ENCODE data around the gene CCDC38. TPM values are rescaled to one million over a fixed set of nuclear protein-coding genes. Genes with fewer than 3 reads are reported as not detected.
"Not testable (repeated sequence)": the region's sequence is repeated elsewhere in the genome, so short reads cannot be mapped to it uniquely, and the experiment has no call there.

CCDC38 gene
- total RNA-seq, 1 experiment from 2014 or later = not detected

GRCh38 chr12:95970905-95971304 is 28.5 kb upstream of the CCDC38 start:
- Histone ChIP-seq H3K4me3 (ENCODE audit: low read depth, low read length) (no peak overlapping the region), H3K4me1 (peaks cover 24% of the 10 kb centered on the region), H3K36me3 (ENCODE audit: control insufficient read depth, insufficient read depth, low read length) (no peaks in the 10 kb centered on the region), H3K9me3 (no peaks in the 10 kb centered on the region), H3K27me3 (replicated peaks; ENCODE audit: control insufficient read depth, insufficient read depth, low read length) (no peaks in the 10 kb centered on the region)
- no peak for DNase-seq
- no peak overlapping the region for H3K4me3 Mint-ChIP-seq (ENCODE audit: unreplicated experiment)
- H3K9me3 Mint-ChIP-seq (ENCODE audit: unreplicated experiment) = no peaks in the 10 kb centered on the region
- peaks cover 13% of the 10 kb centered on the region for H3K4me1 Mint-ChIP-seq (ENCODE audit: low read depth, unreplicated experiment)
- intact Hi-C loops (cut with micrococcal nuclease; ENCODE audit: unreplicated experiment) = no loop called here
- ChIA-PET POLR2A (no interaction called here), CTCF (no interaction called here)
- no peaks in the 10 kb centered on the region for H3K27me3 Mint-ChIP-seq (ENCODE audit: insufficient read depth, unreplicated experiment)
- H3K27ac Mint-ChIP-seq (ENCODE audit: unreplicated experiment) = no peak overlapping the region
- no TSS peak for BruUV-seq (replicated peaks)
- H3K36me3 Mint-ChIP-seq (ENCODE audit: insufficient read depth, unreplicated experiment) = no peaks in the 10 kb centered on the region
- TF ChIP-seq CTCF (IDR thresholded peaks at IDR 0.05; ENCODE audit: insufficient read depth in 1 of 2, low read depth in 1 of 2, low read length in 1 of 2, severe bottlenecking in 1 of 2, unreplicated experiment in 1 of 2) = no peak

GRCh38 chr12:95969116-95969515 is 26.7 kb upstream of the CCDC38 start:
- H3K4me1 Mint-ChIP-seq (ENCODE audit: low read depth, unreplicated experiment) = peaks cover 15% of the 10 kb centered on the region
- CTCF ChIA-PET; H3K9me3 Mint-ChIP-seq (ENCODE audit: unreplicated experiment); BruUV-seq (replicated peaks); H3K27me3 ChIP-seq (replicated peaks; ENCODE audit: control insufficient read depth, insufficient read depth, low read length); H3K4me3 Mint-ChIP-seq (ENCODE audit: unreplicated experiment); H3K27me3 Mint-ChIP-seq (ENCODE audit: insufficient read depth, unreplicated experiment); H3K36me3 Mint-ChIP-seq (ENCODE audit: insufficient read depth, unreplicated experiment); POLR2A ChIA-PET; H3K36me3 ChIP-seq (ENCODE audit: control insufficient read depth, insufficient read depth, low read length); DNase-seq; H3K4me3 ChIP-seq (ENCODE audit: low read depth, low read length); H3K27ac Mint-ChIP-seq (ENCODE audit: unreplicated experiment); H3K9me3 ChIP-seq: not testable (repeated sequence)
- intact Hi-C loops (cut with micrococcal nuclease; ENCODE audit: unreplicated experiment) = loop anchor here (10.0 kb wide), 1 partner anchor 384 kb away; no protein-coding TSS in a partner anchor
- H3K4me1 ChIP-seq = peaks cover 17% of the 10 kb centered on the region

GRCh38 chr12:95967301-95967700 is 24.9 kb upstream of the CCDC38 start:
- no peaks in the 10 kb centered on the region for H3K36me3 Mint-ChIP-seq (ENCODE audit: insufficient read depth, unreplicated experiment)
- ChIA-PET CTCF (no interaction called here), POLR2A (no interaction called here)
- H3K27me3 Mint-ChIP-seq (ENCODE audit: insufficient read depth, unreplicated experiment) = peaks cover under 1% of the 10 kb centered on the region
- no peaks in the 10 kb centered on the region for H3K9me3 Mint-ChIP-seq (ENCODE audit: unreplicated experiment)
- no peaks in the 10 kb centered on the region for H3K36me3 ChIP-seq (ENCODE audit: control insufficient read depth, insufficient read depth, low read length)
- intact Hi-C loops (cut with micrococcal nuclease; ENCODE audit: unreplicated experiment) = loop anchor here (10.0 kb wide), 1 partner anchor 382 kb away; no protein-coding TSS in a partner anchor
- no peak overlapping the region for H3K4me3 Mint-ChIP-seq (ENCODE audit: unreplicated experiment)
- H3K27me3 ChIP-seq (replicated peaks; ENCODE audit: control insufficient read depth, insufficient read depth, low read length) = no peaks in the 10 kb centered on the region
- no peaks in the 10 kb centered on the region for H3K9me3 ChIP-seq
- BruUV-seq (replicated peaks) = no TSS peak
- H3K4me3 ChIP-seq (ENCODE audit: low read depth, low read length) = no peak overlapping the region
- no peak for DNase-seq
- TF ChIP-seq CTCF (IDR thresholded peaks at IDR 0.05; ENCODE audit: insufficient read depth in 1 of 2, low read depth in 1 of 2, low read length in 1 of 2, severe bottlenecking in 1 of 2, unreplicated experiment in 1 of 2) = no peak
- peaks cover 15% of the 10 kb centered on the region for H3K4me1 Mint-ChIP-seq (ENCODE audit: low read depth, unreplicated experiment)
- H3K27ac Mint-ChIP-seq (ENCODE audit: unreplicated experiment) = no peak overlapping the region
- peaks cover 13% of the 10 kb centered on the region for H3K4me1 ChIP-seq
